IMR-90 (cell line): ENCODE results near the gene CRYGA. TPM values are rescaled to one million over a fixed set of nuclear protein-coding genes. Genes with fewer than 3 reads are reported as not detected.

Experiments used
- ATAC-seq: fragments of 200-7000 bp; cut with Tn5 transposase; 2 replicates; pipeline ENCODE4 v1.9.1; 2020; ENCODE audit warnings: low read depth, mild to moderate bottlenecking, moderate library complexity
- BruUV-seq: library from RNA; stranded (reverse); fragments of 400-500 nt; replicated peaks from 2 replicates; lab custom pipeline; 2021; lab: Mats Ljungman, UMichigan
- CTCF ChIA-PET: fragments of 300-600 bp; formaldehyde crosslinking; extraction: SDS; loops from one replicate; lab custom pipeline; 2021; ENCODE audit warnings: antibody characterized with exemption; lab: Yijun Ruan, JAX
- POLR2A ChIA-PET: fragments of 300-600 bp; sonication (Branson Sonifier 250); formaldehyde crosslinking; loops from one replicate; lab custom pipeline; 2022; ENCODE audit warnings: antibody characterized with exemption; ENCODE audit not compliant: unreplicated experiment; lab: Charles Lee
- DNase-seq: peaks from one replicate; pipeline ENCODE4 v3.0.0; 2013
- H2AFZ ChIP-seq: replicated peaks from 2 replicates; pipeline ENCODE3; 2013; ENCODE audit warnings: low read length, mild to moderate bottlenecking; ENCODE audit not compliant: poor library complexity
- H2AK5ac ChIP-seq: 2 replicates; pipeline ENCODE4 v1.6.1; 2013; ENCODE audit warnings: low read depth, low read length, inconsistent platforms
- H2AK9ac ChIP-seq: replicated peaks from 2 replicates; pipeline ENCODE3; 2013; ENCODE audit warnings: mild to moderate bottlenecking, low read depth, low read length, moderate library complexity; ENCODE audit not compliant: poor library complexity
- H2BK120ac ChIP-seq: 2 replicates; pipeline ENCODE4 v1.6.1; 2013; ENCODE audit warnings: low read depth, low read length, inconsistent platforms
- H2BK15ac ChIP-seq: 3 replicates; pipeline ENCODE4 v1.6.1; 2013; ENCODE audit warnings: low read depth, low read length, inconsistent platforms
- H2BK20ac ChIP-seq: 2 replicates; pipeline ENCODE4 v1.6.1; 2013; ENCODE audit warnings: low read depth, mild to moderate bottlenecking, inconsistent platforms, low read length, moderate library complexity
- H2BK5ac ChIP-seq: 2 replicates; pipeline ENCODE4 v1.6.1; 2013; ENCODE audit warnings: mild to moderate bottlenecking, low read depth, low read length, inconsistent platforms; ENCODE audit not compliant: poor library complexity, severe bottlenecking
- H3K14ac ChIP-seq: replicated peaks from 2 replicates; pipeline ENCODE4 v1.6.1; 2013; ENCODE audit warnings: low read depth, low read length, inconsistent platforms
- H3K18ac ChIP-seq: 2 replicates; pipeline ENCODE4 v1.6.1; 2013; ENCODE audit warnings: low read depth, low read length, control low read depth
- H3K23ac ChIP-seq: 2 replicates; pipeline ENCODE4 v1.6.1; 2013; ENCODE audit warnings: low read depth, low read length, inconsistent platforms
- H3K27ac ChIP-seq: 2 replicates; pipeline ENCODE4 v1.5.1; 2013; ENCODE audit warnings: mild to moderate bottlenecking, control low read depth, low read length; ENCODE audit not compliant: insufficient read depth
- H3K27me3 ChIP-seq: 2 replicates; pipeline ENCODE4 v1.6.1; 2013; ENCODE audit warnings: low read length; ENCODE audit not compliant: control insufficient read depth, insufficient read depth
- H3K36me3 ChIP-seq: 2 replicates; pipeline ENCODE4 v1.6.1; 2013; ENCODE audit warnings: low read length, mixed read lengths; ENCODE audit not compliant: control insufficient read depth, insufficient read depth
- H3K4ac ChIP-seq: 2 replicates; pipeline ENCODE4 v1.6.1; 2013; ENCODE audit warnings: low read depth, low read length, inconsistent platforms
- H3K4me1 ChIP-seq: 2 replicates; pipeline ENCODE4 v1.6.1; 2013; ENCODE audit warnings: low read length, mixed read lengths; ENCODE audit not compliant: control insufficient read depth, insufficient read depth
- H3K4me2 ChIP-seq: 2 replicates; pipeline ENCODE4 v1.6.1; 2013; ENCODE audit warnings: low read depth, mild to moderate bottlenecking, control low read depth, low read length, moderate library complexity
- H3K4me3 ChIP-seq: 2 replicates; pipeline ENCODE4 v1.5.1; 2013; ENCODE audit warnings: low read depth, mild to moderate bottlenecking, control low read depth, low read length, moderate library complexity; ENCODE audit not compliant: insufficient read depth
- H3K56ac ChIP-seq: 2 replicates; pipeline ENCODE4 v1.6.1; 2013; ENCODE audit warnings: low read length, inconsistent platforms; ENCODE audit not compliant: insufficient read depth; ENCODE audit errors: extremely low read depth
- H3K79me1 ChIP-seq, 2 experiments: 2 replicates each; pipeline ENCODE4 v1.6.1; 2013; ENCODE audit warnings: low read length in 2 of 2, inconsistent platforms in 1 of 2, low read depth in 1 of 2
- H3K9ac ChIP-seq: 2 replicates; pipeline ENCODE4 v1.6.1; 2013; ENCODE audit warnings: low read depth, low read length, control low read depth
- H3K9me1 ChIP-seq: 2 replicates; pipeline ENCODE4 v1.6.1; 2013; ENCODE audit warnings: low read length, inconsistent platforms; ENCODE audit not compliant: insufficient read depth
- H3K9me3 ChIP-seq: 2 replicates; pipeline ENCODE4 v1.6.1; 2013; ENCODE audit warnings: low read length; ENCODE audit not compliant: control insufficient read depth, insufficient read depth
- H4K20me1 ChIP-seq: 2 replicates; pipeline ENCODE4 v1.6.1; 2013; ENCODE audit warnings: low read length, inconsistent platforms; ENCODE audit not compliant: insufficient read depth
- H4K5ac ChIP-seq: 2 replicates; pipeline ENCODE4 v1.6.1; 2013; ENCODE audit warnings: mild to moderate bottlenecking, low read depth, low read length, control low read depth
- H4K8ac ChIP-seq, 2 experiments: 2 replicates each; pipeline ENCODE4 v1.6.1; 2013; ENCODE audit warnings: low read depth in 2 of 2, low read length in 2 of 2, control low read depth in 1 of 2, inconsistent platforms in 1 of 2
- H4K91ac ChIP-seq: 2 replicates; pipeline ENCODE4 v1.6.1; 2013; ENCODE audit warnings: low read depth, low read length, inconsistent platforms; ENCODE audit not compliant: insufficient read depth
- ELK1 ChIP-seq: fragments of 150-350 bp; IDR thresholded peaks from 2 replicates; pipeline ENCODE4 v1.6.1; 2016; ENCODE audit warnings: low read depth, mild to moderate bottlenecking, low read length, moderate library complexity, borderline replicate concordance
- FOS ChIP-seq: fragments of 150-350 bp; IDR thresholded peaks from 2 replicates; pipeline ENCODE4 v1.6.1; 2016; ENCODE audit warnings: low read depth, low read length
- MAFK ChIP-seq: IDR thresholded peaks from 2 replicates; pipeline ENCODE4 v1.6.1; 2012; ENCODE audit warnings: low read depth, low read length, improper control_type of control experiment
- MAZ ChIP-seq: IDR thresholded peaks from 2 replicates; pipeline ENCODE4 v1.6.1; 2012; ENCODE audit warnings: low read depth, mild to moderate bottlenecking, low read length, improper control_type of control experiment, moderate library complexity, borderline replicate concordance
- NFE2L2 ChIP-seq: fragments of 150-350 bp; IDR thresholded peaks from 2 replicates; pipeline ENCODE4 v1.6.1; 2016; ENCODE audit warnings: low read depth, mild to moderate bottlenecking, low read length
- RAD21 ChIP-seq: IDR thresholded peaks from 2 replicates; pipeline ENCODE4 v1.6.1; 2012; ENCODE audit warnings: low read length, improper control_type of control experiment
- SMC3 ChIP-seq: fragments of 150-350 bp; IDR thresholded peaks from 2 replicates; pipeline ENCODE4 v1.6.1; 2016; ENCODE audit warnings: low read depth, mild to moderate bottlenecking, antibody characterized with exemption, low read length, moderate library complexity
- WGBS, 2 experiments: methylation state at CpG; one replicate each; pipeline versions ENCODE4 v1.1.5 to v1.1.7; 2013; ENCODE audit warnings: missing lambda C conversion rate in 2 of 2; ENCODE audit not compliant: insufficient read length in 1 of 2; ENCODE audit errors: extremely low coverage in 2 of 2; 5-methylcytosine and 5-hydroxymethylcytosine counted together
- dilution Hi-C: fragments of 300-500 bp; cut with HindIII; formaldehyde crosslinking; loops from one replicate; pipeline ENCODE4 v1.14.3; 2018; ENCODE audit warnings: low sequenced_read_pairs; ENCODE audit not compliant: unreplicated experiment
- in situ Hi-C: fragments of 300-500 bp; cut with MboI; formaldehyde crosslinking; loops from 3 replicates; pipeline ENCODE4 v1.14.3; 2019; ENCODE audit warnings: low sequenced_read_pairs, inconsistent platforms, mixed read lengths
- intact Hi-C: fragments of 100-400 bp; cut with micrococcal nuclease; formaldehyde crosslinking; loops from 2 replicates; pipeline ENCODE4 v1.10.0; 2022
- polyA plus RNA-seq, 3 experiments: library from polyadenylated mRNA; depleted of rRNA; stranded (reverse); fragments of >200 nt; gene quantifications; 2 replicates each; pipeline ENCODE4 v1.2.3, GENCODE V29; 2012; ENCODE audit warnings: low replicate concordance in 1 of 3
- total RNA-seq: library from RNA; depleted of rRNA; stranded (reverse); fragments of >200 nt; gene quantifications from 2 replicates; pipeline ENCODE4 v1.2.3, GENCODE V29; 2012

The CRYGA gene
- total and polyA plus RNA-seq, 2 of the 4 experiments (the other 2 are of a cell fraction): not detected

- intact Hi-C loops (no loop called here), dilution Hi-C loops (no loop called here), in situ Hi-C loops (no loop called here)
- H2AK5ac ChIP-seq: no peak overlapping the region
- no TSS peak for BruUV-seq
- no peak overlapping the region for H3K27ac ChIP-seq
- ChIA-PET POLR2A (no interaction called here), CTCF (interaction anchor here (1.5 kb wide), 1 partner anchor 32 kb away, joined by 5 read pairs; no protein-coding TSS in a partner anchor)
- no CpG with 5 or more reads among the region's 3 CpGs for WGBS, 2 experiments
- no peaks in the 10 kb centered on the region for H4K20me1 ChIP-seq
- no peak overlapping the region for H4K8ac ChIP-seq
- no peak overlapping the region for H3K23ac ChIP-seq
- no peak overlapping the region for H3K4me3 ChIP-seq
- no peak overlapping the region for H4K91ac ChIP-seq
- H3K9me1 ChIP-seq: no peaks in the 10 kb centered on the region
- no peaks in the 10 kb centered on the region for H3K79me1 ChIP-seq
- H3K14ac ChIP-seq: no peak overlapping the region
- no peak overlapping the region for H2AK9ac ChIP-seq
- DNase-seq (no peak), ATAC-seq (no peak)
- no peak overlapping the region for H3K4me2 ChIP-seq
- H3K56ac ChIP-seq: no peak overlapping the region
- no peak overlapping the region for H4K5ac ChIP-seq
- no peak overlapping the region for H3K18ac ChIP-seq
- no peaks in the 10 kb centered on the region; the same call in 1 of the 2 replicates for H3K27me3 ChIP-seq
- H3K9me3 ChIP-seq: no peaks in the 10 kb centered on the region
- no peak overlapping the region for H2BK20ac ChIP-seq
- no peak overlapping the region for H2BK15ac ChIP-seq
- H3K36me3 ChIP-seq: no peaks in the 10 kb centered on the region
- no peak overlapping the region for H2AFZ ChIP-seq
- H2BK120ac ChIP-seq: no peak overlapping the region
- TF ChIP-seq NFE2L2 (no peak), FOS (no peak), SMC3 (no peak), ELK1 (no peak), RAD21 (no peak), MAFK (no peak), MAZ (no peak)
- no peak overlapping the region for H3K9ac ChIP-seq
- no peak overlapping the region for H3K4ac ChIP-seq
- H3K4me1 ChIP-seq: no peaks in the 10 kb centered on the region
- H2BK5ac ChIP-seq: no peak overlapping the region
These were observed 44.4 kb upstream of the CRYGA start for GRCh38 chr2:208207769-208208168.
